DND-41 (cell line): ENCODE data around the gene HIGD1A.

Source experiments
- ATAC-seq: fragments of 200-7000 bp; cut with Tn5 transposase; 3 replicates; pipeline ENCODE4 v1.9.1; 2021; ENCODE audit warnings: low read depth; ENCODE audit not compliant: insufficient read depth
- DNase-seq: peaks from one replicate; pipeline ENCODE4 v3.0.0-alpha.2; 2020
- H2AFZ ChIP-seq: 2 replicates; pipeline ENCODE4 v1.6.0; 2012; ENCODE audit warnings: low read depth, low read length
- H3K27ac ChIP-seq: 2 replicates; pipeline ENCODE4 v1.5.1; 2012; ENCODE audit warnings: low read length, inconsistent platforms
- H3K27me3 ChIP-seq: fragments of 200-600 bp; sonication (generic); 2 replicates; pipeline ENCODE4 v1.6.0; 2012; ENCODE audit warnings: low read length, mild to moderate bottlenecking, inconsistent platforms; ENCODE audit not compliant: insufficient read depth, poor library complexity
- H3K36me3 ChIP-seq: 2 replicates; pipeline ENCODE4 v1.5.1; 2012; ENCODE audit warnings: low read length, inconsistent platforms; ENCODE audit not compliant: insufficient read depth
- H3K4me1 ChIP-seq: 2 replicates; pipeline ENCODE4 v1.5.1; 2012; ENCODE audit warnings: mild to moderate bottlenecking, low read length; ENCODE audit not compliant: insufficient read depth
- H3K4me2 ChIP-seq: 2 replicates; pipeline ENCODE4 v1.6.0; 2012; ENCODE audit warnings: mild to moderate bottlenecking, moderate library complexity, low read length, inconsistent platforms; ENCODE audit not compliant: insufficient read depth
- H3K4me3 ChIP-seq, 2 experiments: fragments of 200-600 bp in 1 of 2; shearing (Covaris generic) in 1 of 2; 2 replicates each; pipeline ENCODE4 v1.5.1; 2012 to 2016; ENCODE audit warnings: inconsistent platforms in 2 of 2, low read length in 2 of 2, mild to moderate bottlenecking in 2 of 2, low read depth in 1 of 2, moderate library complexity in 1 of 2
- H3K79me2 ChIP-seq: 2 replicates; pipeline ENCODE4 v1.6.0; 2012; ENCODE audit warnings: low read length, inconsistent platforms; ENCODE audit not compliant: insufficient read depth
- H3K9ac ChIP-seq: 2 replicates; pipeline ENCODE4 v1.6.0; 2012; ENCODE audit warnings: low read depth, mild to moderate bottlenecking, inconsistent platforms, low read length, moderate library complexity
- H3K9me3 ChIP-seq: 2 replicates; pipeline ENCODE4 v1.5.1; 2012; ENCODE audit warnings: low read length, moderate library complexity, mild to moderate bottlenecking, inconsistent platforms; ENCODE audit not compliant: insufficient read depth, severe bottlenecking
- H4K20me1 ChIP-seq: 2 replicates; pipeline ENCODE4 v1.6.0; 2012; ENCODE audit warnings: low read length; ENCODE audit not compliant: insufficient read depth
- EZH2 ChIP-seq: IDR thresholded peaks from 3 replicates; pipeline ENCODE4 v1.6.1; 2012; ENCODE audit warnings: borderline replicate concordance, low read depth, mild to moderate bottlenecking, moderate library complexity, low read length, inconsistent platforms; ENCODE audit not compliant: severe bottlenecking
- TF ChIP-seq, protein P1 (sequence below): IDR thresholded peaks from 2 replicates; pipeline ENCODE4 v1.5.1; 2012; ENCODE audit warnings: borderline replicate concordance, low read length, moderate library complexity, mild to moderate bottlenecking; ENCODE audit not compliant: poor library complexity, severe bottlenecking; ENCODE audit errors: extremely low read depth

HIGD1A gene

DNA sequence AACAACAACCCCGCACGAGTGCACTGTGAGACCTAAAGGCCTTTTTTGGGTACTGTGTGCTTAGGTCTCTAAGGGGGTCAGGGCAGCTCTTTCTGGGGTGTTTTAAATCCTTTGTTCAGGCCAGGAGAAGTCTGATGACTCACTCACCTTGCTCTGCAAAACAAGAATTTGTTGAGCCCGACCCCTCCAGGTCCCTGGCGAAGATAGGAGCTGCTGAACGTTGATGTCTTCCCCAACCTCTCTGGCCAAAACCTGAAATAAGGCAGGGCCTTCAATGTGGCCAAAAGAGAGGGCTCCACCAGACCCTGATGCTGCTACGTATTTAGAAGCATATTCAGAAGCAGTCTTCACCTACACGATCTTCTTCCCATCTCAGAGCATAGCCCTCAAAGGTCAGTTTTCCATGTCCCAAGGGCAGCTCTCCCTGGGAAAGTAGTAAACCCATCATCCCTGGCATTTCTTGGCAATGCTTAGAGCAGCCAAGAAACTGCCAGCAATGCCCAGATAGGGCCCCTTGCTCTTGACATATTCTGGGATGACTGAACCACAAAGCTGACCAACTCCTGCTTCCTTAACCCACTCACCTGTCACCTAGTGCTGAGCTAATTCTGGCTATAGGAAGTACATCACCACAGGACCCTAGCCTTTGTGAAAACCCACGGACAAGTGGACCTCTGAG is 58.4 kb downstream of the HIGD1A start:
- ATAC-seq (no peak), DNase-seq (no peak)
- TF ChIP-seq, protein P1, sequence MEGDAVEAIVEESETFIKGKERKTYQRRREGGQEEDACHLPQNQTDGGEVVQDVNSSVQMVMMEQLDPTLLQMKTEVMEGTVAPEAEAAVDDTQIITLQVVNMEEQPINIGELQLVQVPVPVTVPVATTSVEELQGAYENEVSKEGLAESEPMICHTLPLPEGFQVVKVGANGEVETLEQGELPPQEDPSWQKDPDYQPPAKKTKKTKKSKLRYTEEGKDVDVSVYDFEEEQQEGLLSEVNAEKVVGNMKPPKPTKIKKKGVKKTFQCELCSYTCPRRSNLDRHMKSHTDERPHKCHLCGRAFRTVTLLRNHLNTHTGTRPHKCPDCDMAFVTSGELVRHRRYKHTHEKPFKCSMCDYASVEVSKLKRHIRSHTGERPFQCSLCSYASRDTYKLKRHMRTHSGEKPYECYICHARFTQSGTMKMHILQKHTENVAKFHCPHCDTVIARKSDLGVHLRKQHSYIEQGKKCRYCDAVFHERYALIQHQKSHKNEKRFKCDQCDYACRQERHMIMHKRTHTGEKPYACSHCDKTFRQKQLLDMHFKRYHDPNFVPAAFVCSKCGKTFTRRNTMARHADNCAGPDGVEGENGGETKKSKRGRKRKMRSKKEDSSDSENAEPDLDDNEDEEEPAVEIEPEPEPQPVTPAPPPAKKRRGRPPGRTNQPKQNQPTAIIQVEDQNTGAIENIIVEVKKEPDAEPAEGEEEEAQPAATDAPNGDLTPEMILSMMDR: no peak
- TF ChIP-seq EZH2: no peak
- Histone ChIP-seq H3K27me3 (no peaks in the 10 kb centered on the region), H2AFZ (no peak overlapping the region), H4K20me1 (no peaks in the 10 kb centered on the region), H3K4me2 (no peak overlapping the region), H3K9me3 (no peaks in the 10 kb centered on the region), H3K79me2 (no peaks in the 10 kb centered on the region), H3K9ac (no peak overlapping the region), H3K27ac (no peak overlapping the region), H3K4me1 (no peaks in the 10 kb centered on the region), H3K36me3 (no peaks in the 10 kb centered on the region), H3K4me3 (no peak overlapping the region)

DNA sequence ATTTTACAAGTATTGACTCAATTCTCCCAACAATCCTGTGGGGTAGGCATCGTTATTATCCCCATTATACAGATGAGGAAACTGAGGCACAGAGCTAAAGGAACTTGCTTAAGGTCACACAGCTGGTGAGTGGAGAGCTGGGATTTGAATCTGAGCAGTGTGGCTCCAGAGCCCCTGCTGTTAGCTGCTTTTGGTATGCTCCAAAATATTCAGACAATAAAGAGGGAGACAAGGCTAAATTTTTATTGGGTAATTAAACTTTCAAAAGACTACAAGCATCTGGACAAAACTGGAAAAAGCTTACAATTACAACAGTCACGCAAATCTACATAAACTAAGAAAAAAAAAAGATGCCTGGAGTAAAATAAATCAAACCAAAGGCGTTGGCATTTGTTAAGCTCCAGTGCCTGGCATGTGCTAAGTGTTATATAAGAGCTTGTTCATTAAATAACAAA is 59.0 kb downstream of the HIGD1A start:
- ATAC-seq (no peak), DNase-seq (no peak)
- Histone ChIP-seq H3K36me3 (no peaks in the 10 kb centered on the region), H3K9ac (no peak overlapping the region), H4K20me1 (no peaks in the 10 kb centered on the region), H3K4me2 (no peak overlapping the region), H3K79me2 (no peaks in the 10 kb centered on the region), H3K27me3 (no peaks in the 10 kb centered on the region), H3K27ac (no peak overlapping the region), H3K4me1 (no peaks in the 10 kb centered on the region), H2AFZ (no peak overlapping the region), H3K9me3 (no peaks in the 10 kb centered on the region), H3K4me3 (no peak overlapping the region)
- no peak for TF ChIP-seq EZH2
- TF ChIP-seq, protein P1: no peak

DNA sequence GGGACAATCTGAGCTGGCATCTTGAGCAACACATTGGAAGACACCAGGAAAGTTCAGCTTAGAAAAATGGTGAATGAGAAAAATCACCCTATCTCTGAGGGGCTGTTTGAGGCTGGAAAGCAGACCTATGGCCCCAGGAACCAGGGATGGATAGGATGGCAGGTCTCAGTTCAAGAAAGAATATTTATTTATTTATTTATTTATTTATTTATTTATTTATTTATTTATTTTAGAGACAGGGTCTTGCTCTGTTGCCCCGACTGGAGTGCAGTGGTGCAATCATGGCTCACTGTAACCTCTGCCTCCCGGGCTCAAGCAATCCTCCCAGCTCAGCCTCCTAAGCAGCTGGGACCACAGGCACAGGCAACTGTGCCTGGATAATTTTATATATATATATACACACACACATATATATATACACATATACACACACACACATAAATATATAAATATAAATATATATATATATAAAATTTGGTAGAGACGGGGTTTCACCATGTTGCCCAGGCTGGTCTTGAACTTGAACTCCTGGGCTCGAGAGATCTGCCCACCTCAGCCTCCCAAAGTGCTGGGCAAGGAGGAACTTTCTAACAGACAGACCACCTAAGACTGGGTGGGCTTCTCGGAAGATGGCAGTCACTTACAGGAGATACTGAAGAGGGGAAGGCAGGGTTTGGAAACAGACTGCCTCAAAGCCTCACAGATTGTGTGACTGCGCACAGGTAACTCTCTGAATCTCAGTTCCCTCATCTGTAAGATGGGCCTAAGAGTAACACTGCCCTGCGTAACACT is 60.9 kb downstream of the HIGD1A start:
- no peak for DNase-seq
- Histone ChIP-seq H3K27ac (no peak overlapping the region), H3K4me2 (no peak overlapping the region), H3K9ac (no peak overlapping the region), H3K4me1 (no peaks in the 10 kb centered on the region), H2AFZ (no peak overlapping the region), H3K36me3 (no peaks in the 10 kb centered on the region), H3K4me3 (no peak overlapping the region), H3K27me3 (no peaks in the 10 kb centered on the region), H3K79me2 (no peaks in the 10 kb centered on the region), H3K9me3 (no peaks in the 10 kb centered on the region), H4K20me1 (no peaks in the 10 kb centered on the region)
- TF ChIP-seq, protein P1: no peak
- TF ChIP-seq EZH2: no peak
- ATAC-seq: no peak
